ENCODE results near the gene TOP2A. TPM values are rescaled to one million over a fixed set of nuclear protein-coding genes. Genes with fewer than 3 reads are reported as not detected.

The TOP2A gene
- total and polyA plus RNA-seq, 3 donors from 2014 or later, result 65.0 to 94.9 (median 75.3) TPM

- no peak for DNase-seq
- no peaks in the 10 kb centered on the region for H3K9me3 ChIP-seq
- intact Hi-C loops (cut with DNase I; ENCODE audit: low total_unique reads), result no loop called here
- TF ChIP-seq, protein P1, sequence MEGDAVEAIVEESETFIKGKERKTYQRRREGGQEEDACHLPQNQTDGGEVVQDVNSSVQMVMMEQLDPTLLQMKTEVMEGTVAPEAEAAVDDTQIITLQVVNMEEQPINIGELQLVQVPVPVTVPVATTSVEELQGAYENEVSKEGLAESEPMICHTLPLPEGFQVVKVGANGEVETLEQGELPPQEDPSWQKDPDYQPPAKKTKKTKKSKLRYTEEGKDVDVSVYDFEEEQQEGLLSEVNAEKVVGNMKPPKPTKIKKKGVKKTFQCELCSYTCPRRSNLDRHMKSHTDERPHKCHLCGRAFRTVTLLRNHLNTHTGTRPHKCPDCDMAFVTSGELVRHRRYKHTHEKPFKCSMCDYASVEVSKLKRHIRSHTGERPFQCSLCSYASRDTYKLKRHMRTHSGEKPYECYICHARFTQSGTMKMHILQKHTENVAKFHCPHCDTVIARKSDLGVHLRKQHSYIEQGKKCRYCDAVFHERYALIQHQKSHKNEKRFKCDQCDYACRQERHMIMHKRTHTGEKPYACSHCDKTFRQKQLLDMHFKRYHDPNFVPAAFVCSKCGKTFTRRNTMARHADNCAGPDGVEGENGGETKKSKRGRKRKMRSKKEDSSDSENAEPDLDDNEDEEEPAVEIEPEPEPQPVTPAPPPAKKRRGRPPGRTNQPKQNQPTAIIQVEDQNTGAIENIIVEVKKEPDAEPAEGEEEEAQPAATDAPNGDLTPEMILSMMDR (IDR thresholded peaks at IDR 0.05), result no peak
- TF ChIP-seq POLR2A (IDR thresholded peaks at IDR 0.05), result no peak
- no peak overlapping the region for H3K4me3 ChIP-seq
- H3K4me1 ChIP-seq, result peaks cover 47% of the 10 kb centered on the region
- H3K27ac ChIP-seq, result peak overlapping the region in 1 of 2 donors; percentile 83
- no peaks in the 10 kb centered on the region for H3K27me3 ChIP-seq
- WGBS, 2 donors, result 76 to 88% methylated on average over 19 of the region's 19 CpGs
- no peaks in the 10 kb centered on the region for H3K36me3 ChIP-seq (ENCODE audit: low read depth, missing control alignments)
Measured at GRCh38 chr17:40453881-40454612, 36.4 kb upstream of the TOP2A start.

- Histone ChIP-seq H3K4me3 (no peak overlapping the region), H3K27me3 (no peaks in the 10 kb centered on the region), H3K4me1 (peaks cover 48% of the 10 kb centered on the region), H3K27ac (peak overlapping the region in 1 of 2 donors; percentile 83), H3K36me3 (ENCODE audit: low read depth, missing control alignments) (no peaks in the 10 kb centered on the region), H3K9me3 (no peaks in the 10 kb centered on the region)
- no peak for TF ChIP-seq POLR2A (IDR thresholded peaks at IDR 0.05)
- TF ChIP-seq, protein P1 (IDR thresholded peaks at IDR 0.05), result no peak
- intact Hi-C loops (cut with DNase I; ENCODE audit: low total_unique reads), result no loop called here
- WGBS, 2 donors, result 67 to 69% methylated on average over 11 to 15 of the region's 15 CpGs
- DNase-seq, result no peak
Measured at GRCh38 chr17:40452921-40453378, 35.3 kb upstream of the TOP2A start.

DNA sequence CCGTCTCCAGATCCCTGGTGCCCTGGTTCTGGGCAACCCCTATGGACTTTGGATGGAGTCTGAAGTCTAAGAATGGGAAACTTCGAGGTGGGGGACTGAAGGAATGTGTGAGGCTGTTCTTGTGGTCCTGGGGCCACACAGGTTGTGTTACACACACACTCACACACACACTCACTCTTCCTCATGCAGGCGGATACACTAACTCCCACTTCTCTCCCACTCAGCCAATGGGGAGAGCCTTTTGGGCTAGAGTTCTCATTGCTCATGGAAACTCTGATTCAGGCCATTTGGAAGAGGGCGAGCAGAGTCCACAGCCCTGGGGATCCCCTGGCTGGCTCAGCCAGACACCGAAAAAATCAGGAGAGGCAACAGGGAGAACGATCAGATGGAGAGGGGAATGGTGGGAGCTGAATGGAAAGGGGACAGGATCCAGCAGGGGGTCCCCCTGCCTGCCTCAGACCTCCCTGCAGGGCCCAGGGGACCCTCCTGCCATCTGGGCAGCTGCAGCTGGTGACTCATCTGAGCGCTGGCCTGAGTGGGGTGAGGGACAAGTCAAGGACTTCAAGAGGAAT lies 34.6 kb upstream of the TOP2A start:
- no peak overlapping the region for H3K4me3 ChIP-seq
- no peaks in the 10 kb centered on the region for H3K36me3 ChIP-seq (ENCODE audit: low read depth, missing control alignments)
- WGBS, 2 donors, result 55 to 60% methylated on average over 7 of the region's 7 CpGs
- TF ChIP-seq, protein P1 (IDR thresholded peaks at IDR 0.05), result no peak
- H3K27me3 ChIP-seq, result no peaks in the 10 kb centered on the region
- peak overlapping the region in 1 of 2 donors; percentile 83 for H3K27ac ChIP-seq
- intact Hi-C loops (cut with DNase I; ENCODE audit: low total_unique reads), result no loop called here
- peaks cover 50% of the 10 kb centered on the region for H3K4me1 ChIP-seq
- H3K9me3 ChIP-seq, result no peaks in the 10 kb centered on the region
- no peak for DNase-seq

- H3K27me3 ChIP-seq, result no peaks in the 10 kb centered on the region
- peaks cover 52% of the 10 kb centered on the region for H3K4me1 ChIP-seq
- intact Hi-C loops (cut with DNase I; ENCODE audit: low total_unique reads), result no loop called here
- peak overlapping the region in 1 of 2 donors; percentile 83 for H3K27ac ChIP-seq
- 14 to 37% methylated on average over 6 of the region's 6 CpGs for whole genome bisulfite sequencing, 2 donors
- no peak for DNase-seq
- no peaks in the 10 kb centered on the region for H3K9me3 ChIP-seq
- H3K4me3 ChIP-seq, result no peak overlapping the region
- no peaks in the 10 kb centered on the region for H3K36me3 ChIP-seq (ENCODE audit: low read depth, missing control alignments)
- TF ChIP-seq, protein P1 (IDR thresholded peaks at IDR 0.05), result no peak
- no peak for TF ChIP-seq POLR2A (IDR thresholded peaks at IDR 0.05)
Measured at GRCh38 chr17:40451420-40451819, 33.7 kb upstream of the TOP2A start.

All from testis (tissue), 3 donors.